GM12874 (cell line): Measurements from ENCODE around the gene LILRA6.
"Not testable (repeated sequence)": the region's sequence is repeated elsewhere in the genome, so short reads cannot be mapped to it uniquely, and the experiment has no call there.

ENCODE experiments used
- CTCF ChIP-seq: IDR thresholded peaks from 2 replicates; pipeline ENCODE4 v1.5.1; 2011; ENCODE audit warnings: low read depth, mild to moderate bottlenecking, control low read depth, low read length, moderate library complexity; ENCODE audit not compliant: insufficient read depth

Gene LILRA6

DNA sequence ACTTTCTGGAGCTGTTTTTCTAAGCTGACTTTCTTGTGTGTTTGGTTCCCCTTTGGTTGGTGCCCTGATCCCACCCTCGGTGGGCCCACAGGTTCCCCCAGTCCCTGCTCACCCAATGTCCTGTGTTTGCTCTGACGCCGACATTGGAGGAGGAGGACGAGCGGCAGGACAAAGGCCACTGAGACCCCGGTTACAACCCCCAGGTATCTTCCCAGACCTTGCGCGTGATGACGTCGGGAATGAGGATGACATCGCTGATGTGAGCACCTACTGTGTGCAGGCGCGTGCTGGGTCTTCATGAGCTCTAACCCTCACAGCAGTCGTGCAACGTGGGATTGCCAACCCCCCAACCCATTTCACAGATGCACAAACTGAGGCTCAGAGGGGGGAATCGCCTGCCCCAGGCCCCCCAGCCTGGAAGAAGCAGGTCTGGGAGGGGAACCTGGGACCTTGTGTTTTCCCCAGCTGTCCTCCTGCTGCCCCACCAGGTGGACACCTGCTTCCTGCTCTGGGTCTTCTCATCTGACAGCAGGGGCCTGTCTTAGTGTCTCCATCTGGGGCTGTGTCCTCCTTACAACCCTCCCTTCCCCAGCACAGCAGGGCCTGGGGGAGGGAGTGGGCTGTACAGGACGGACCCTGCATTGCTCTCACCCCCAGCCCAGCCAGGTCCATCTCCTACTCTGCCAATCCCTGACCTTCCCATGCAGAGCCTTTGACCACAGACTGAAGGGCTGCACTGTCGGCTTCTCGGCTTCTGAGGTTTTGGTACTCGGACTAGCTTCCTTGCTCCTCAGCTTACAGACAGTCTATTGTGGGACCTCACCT, 4.7 kb upstream of the LILRA6 start:
- no peak for TF ChIP-seq CTCF

DNA sequence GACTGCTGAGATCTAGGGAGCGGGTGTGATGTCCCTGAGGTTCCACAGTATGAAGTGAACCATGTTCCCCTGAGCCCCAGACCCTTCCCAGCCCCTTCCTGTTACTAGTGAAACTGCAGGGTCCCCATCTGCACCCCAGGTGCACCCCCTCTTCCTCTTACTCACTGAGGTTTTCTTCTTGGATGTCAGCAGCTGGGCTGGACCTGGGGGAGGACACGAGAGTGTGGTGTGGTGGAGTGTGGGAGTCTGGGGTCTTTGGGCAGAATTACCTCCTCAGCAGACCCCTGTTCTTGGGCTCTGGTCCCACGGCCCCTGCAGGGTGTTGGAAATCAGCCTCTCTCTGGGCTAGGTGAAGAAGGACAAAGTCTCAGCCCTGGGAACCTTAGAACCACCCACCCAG, 3.3 kb upstream of the LILRA6 start:
- no peak for TF ChIP-seq CTCF

GRCh38 chr19:54233941-54234340, 8.6 kb downstream of the LILRA6 start:
- no peak for TF ChIP-seq CTCF

DNA sequence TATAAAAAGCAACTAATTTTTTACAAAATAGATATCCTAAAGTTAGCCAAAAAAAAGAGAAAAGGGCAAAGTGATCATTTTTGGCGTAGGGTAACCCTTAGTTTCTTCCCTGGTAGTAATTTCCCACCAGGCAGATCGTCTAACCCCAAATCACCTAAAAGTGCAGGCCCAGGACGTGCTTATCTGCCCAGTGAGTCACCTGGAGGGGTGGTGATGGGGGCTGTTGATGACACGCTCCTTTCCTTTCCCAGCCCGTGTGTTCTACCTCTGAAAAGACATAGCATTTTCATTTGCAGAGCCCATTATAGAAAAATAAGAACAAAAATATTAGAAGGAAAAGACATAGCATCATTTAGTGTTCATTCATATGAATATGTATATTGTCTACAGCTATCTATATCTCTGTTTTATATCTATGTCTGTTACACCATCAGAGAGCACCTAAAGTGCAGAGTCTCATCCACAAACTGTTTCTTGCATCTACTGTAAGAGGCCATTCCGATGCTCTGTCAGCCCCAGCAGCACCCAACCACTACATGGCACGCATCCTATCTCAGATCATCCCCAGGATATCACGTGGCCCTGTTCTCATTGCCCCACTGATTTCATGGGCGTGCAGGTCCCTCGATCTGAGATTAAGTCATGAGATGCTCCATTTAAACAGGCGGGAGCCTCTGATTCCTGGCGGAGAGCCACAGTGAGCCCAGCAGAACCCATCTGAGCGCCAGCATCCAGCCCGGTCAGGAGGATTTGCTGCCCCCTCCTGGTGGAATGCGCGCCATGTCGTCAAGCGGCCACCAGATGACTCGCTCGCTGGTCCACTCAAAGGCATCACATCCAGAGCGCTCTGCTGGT, 11.3 kb downstream of the LILRA6 start:
- TF ChIP-seq CTCF, result peak; percentile 94

GRCh38 chr19:54230031-54230430, 12.6 kb downstream of the LILRA6 start:
- TF ChIP-seq CTCF, result no peak

DNA sequence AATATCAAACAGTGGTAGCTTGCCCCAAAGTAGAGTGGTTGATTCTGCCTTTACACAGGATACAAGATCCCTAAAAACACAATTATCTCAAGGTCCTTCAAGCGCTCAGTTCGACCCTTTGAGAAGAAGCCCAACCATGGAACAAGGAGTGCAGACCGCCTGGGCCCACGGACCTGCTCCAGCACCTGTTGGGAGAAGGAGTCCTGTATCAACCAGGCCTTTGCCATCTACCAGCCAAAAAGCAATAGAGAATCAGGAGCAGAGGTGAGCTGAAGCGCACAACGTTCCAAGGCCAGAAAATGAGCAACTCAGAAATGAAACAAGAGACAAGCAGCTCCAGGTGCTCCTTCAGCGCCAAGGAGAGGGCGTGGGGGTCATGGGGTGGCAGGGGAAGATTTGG, 13.4 kb downstream of the LILRA6 start:
- no peak for TF ChIP-seq CTCF

- TF ChIP-seq CTCF, result not testable (repeated sequence)
Observed at GRCh38 chr19:54222474-54223276, 19.9 kb downstream of the LILRA6 start, which contains the start of gene LILRB3. Gene LILRB3 (minus strand): TSS chr19:54223007. CDS start chr19:54222976, 31 bp downstream.
